Thyroid gland (tissue), 4 donors: Measurements from ENCODE around the gene ACAP2. TPM values are rescaled to one million over a fixed set of nuclear protein-coding genes. Genes with fewer than 3 reads are reported as not detected.

Source experiments
- DNase-seq, 2 donors: peaks; one replicate each; pipeline ENCODE4 v3.0.0-alpha.2; 2019
- H3K27ac ChIP-seq, 3 donors: fragments of 200-600 bp; sonication (generic); 1 replicate in 2 of 3; 2 replicates in 1 of 3; pipeline ENCODE4 v1.5.1; 2016 to 2019; ENCODE audit warnings: mild to moderate bottlenecking in 1 of 3, moderate library complexity in 1 of 3
- H3K27me3 ChIP-seq: fragments of 200-600 bp; sonication (generic); one replicate; pipeline ENCODE4 v1.5.1; 2019
- H3K36me3 ChIP-seq, 2 donors: fragments of 200-600 bp; sonication (generic); one replicate each; pipeline ENCODE4 v1.5.1; 2016 to 2019
- H3K4me1 ChIP-seq, 2 donors: fragments of 200-600 bp; sonication (generic); one replicate each; pipeline ENCODE4 v1.5.1; 2017 to 2019
- H3K4me3 ChIP-seq, 3 donors: fragments of 200-600 bp; sonication (generic); replicated peaks in 1 of 3; 1 replicate in 2 of 3; 2 replicates in 1 of 3; pipeline ENCODE4 v1.5.1; 2016; ENCODE audit warnings: mild to moderate bottlenecking in 1 of 3
- H3K9me3 ChIP-seq: fragments of 200-600 bp; sonication (generic); one replicate; pipeline ENCODE4 v1.5.1; 2017
- POLR2A ChIP-seq, 2 donors: fragments of 450-650 bp; IDR thresholded peaks; one replicate each; pipeline ENCODE4 v1.6.1; 2017; ENCODE audit warnings: antibody characterized with exemption in 2 of 2, mild to moderate bottlenecking in 2 of 2, moderate library complexity in 1 of 2
- WGBS, 2 donors: methylation state at CpG; one replicate each; pipeline ENCODE4 v1.1.5; 2017; 5-methylcytosine and 5-hydroxymethylcytosine counted together
- intact Hi-C: fragments of 100-400 bp; cut with DNase I; formaldehyde crosslinking; loops from one replicate; pipeline ENCODE4 v1.15.1; 2023
- small RNA-seq: library from RNA; depleted of rRNA; stranded (forward); fragments of <200 nt; gene quantifications from one replicate; pipeline ENCODE3, GENCODE V24; 2016
- total RNA-seq, 4 donors: library from RNA; depleted of rRNA; stranded (reverse); fragments of >200 nt; gene quantifications; one replicate each; pipeline ENCODE4 v1.2.3, GENCODE V29; 2016
- TF ChIP-seq, protein P1 (sequence below), 6 experiments: fragments of 200-600 bp in 3 of 6; fragments of 450-650 bp in 3 of 6; sonication (generic) in 3 of 6; IDR thresholded peaks; one replicate each; pipeline ENCODE4 v1.5.1; 2016 to 2019; ENCODE audit warnings: antibody characterized with exemption in 6 of 6, mild to moderate bottlenecking in 2 of 6, inconsistent platforms in 1 of 6, moderate library complexity in 1 of 6

Gene ACAP2
- total RNA-seq, 4 donors from 2014 or later = 61.7 to 685 (median 71.3) TPM

DNA sequence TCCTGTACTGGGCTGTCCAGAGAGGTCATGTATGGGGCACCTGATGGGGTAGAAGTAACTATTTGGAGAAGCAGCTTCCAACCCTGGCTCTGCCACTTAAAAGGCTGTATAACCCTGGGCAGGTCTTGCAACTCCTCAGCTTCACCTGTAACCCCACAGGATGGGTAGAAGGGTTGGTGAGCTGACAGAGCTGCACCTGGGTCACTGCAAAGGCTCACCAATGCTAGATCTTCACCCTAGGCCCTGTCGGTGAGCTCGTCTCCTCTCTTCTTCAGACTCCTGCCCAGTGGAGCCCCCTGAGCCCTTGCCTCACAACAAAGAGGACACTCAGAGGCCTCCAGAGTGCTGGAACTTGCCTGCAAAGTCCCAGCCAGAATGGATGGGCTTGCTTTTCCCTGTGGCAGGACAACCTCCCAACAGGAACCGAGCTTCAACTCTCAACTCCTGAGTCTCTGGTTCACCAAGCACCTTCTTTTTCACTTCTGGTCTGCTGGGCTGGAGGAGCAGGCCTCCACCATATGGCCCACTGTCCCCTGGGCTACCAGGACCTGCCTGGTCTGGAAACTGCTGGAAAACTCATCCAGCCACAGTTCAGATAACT is 217.7 kb downstream of the ACAP2 start:
- no peak overlapping the region for H3K4me3 ChIP-seq
- WGBS, 2 donors = 97 to 100% methylated on average over 3 of the region's 3 CpGs
- H3K27me3 ChIP-seq = no peaks in the 10 kb centered on the region
- no peaks in the 10 kb centered on the region for H3K9me3 ChIP-seq
- no peak for DNase-seq
- intact Hi-C loops = no loop called here
- no peak for TF ChIP-seq POLR2A (IDR thresholded peaks at IDR 0.05)
- TF ChIP-seq, protein P1, sequence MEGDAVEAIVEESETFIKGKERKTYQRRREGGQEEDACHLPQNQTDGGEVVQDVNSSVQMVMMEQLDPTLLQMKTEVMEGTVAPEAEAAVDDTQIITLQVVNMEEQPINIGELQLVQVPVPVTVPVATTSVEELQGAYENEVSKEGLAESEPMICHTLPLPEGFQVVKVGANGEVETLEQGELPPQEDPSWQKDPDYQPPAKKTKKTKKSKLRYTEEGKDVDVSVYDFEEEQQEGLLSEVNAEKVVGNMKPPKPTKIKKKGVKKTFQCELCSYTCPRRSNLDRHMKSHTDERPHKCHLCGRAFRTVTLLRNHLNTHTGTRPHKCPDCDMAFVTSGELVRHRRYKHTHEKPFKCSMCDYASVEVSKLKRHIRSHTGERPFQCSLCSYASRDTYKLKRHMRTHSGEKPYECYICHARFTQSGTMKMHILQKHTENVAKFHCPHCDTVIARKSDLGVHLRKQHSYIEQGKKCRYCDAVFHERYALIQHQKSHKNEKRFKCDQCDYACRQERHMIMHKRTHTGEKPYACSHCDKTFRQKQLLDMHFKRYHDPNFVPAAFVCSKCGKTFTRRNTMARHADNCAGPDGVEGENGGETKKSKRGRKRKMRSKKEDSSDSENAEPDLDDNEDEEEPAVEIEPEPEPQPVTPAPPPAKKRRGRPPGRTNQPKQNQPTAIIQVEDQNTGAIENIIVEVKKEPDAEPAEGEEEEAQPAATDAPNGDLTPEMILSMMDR (IDR thresholded peaks at IDR 0.05) = no peak
- no peaks in the 10 kb centered on the region for H3K36me3 ChIP-seq
- peaks cover 23 to 27% of the 10 kb centered on the region in 2 donors for H3K4me1 ChIP-seq
- H3K27ac ChIP-seq = no peak overlapping the region

Small RNA genes lying within 50 kb of the gene (small RNA-seq; reads per million reads assigned to genes)
- gene RF00019 = not detected

Other genes starting within 250 kb of the ACAP2 start
- 10 to 100 TPM in 3 of 4 donors, 1 to 10 TPM in 1; 9.8 to 14.6 (median 13.9) TPM for gene XXYLT1, start 171.9 kb downstream of the ACAP2 start, total RNA-seq
- gene PPP1R2, start 100.3 kb upstream of the ACAP2 start, total RNA-seq = 100 to 1,000 TPM in 2 of 4 donors, 10 to 100 TPM in 2; 76.2 to 113 (median 99.9) TPM
- gene APOD, start 140.9 kb upstream of the ACAP2 start, total RNA-seq = 100 to 1,000 TPM; 283 to 756 (median 407) TPM